ENCODE measurements around the gene GRB10.

The GRB10 gene

GRCh38 chr7:50717181-50717580, 65.5 kb downstream of the GRB10 start:
- no peak for DNase-seq

- DNase-seq: no peak
These were observed 67.8 kb downstream of the GRB10 start for GRCh38 chr7:50714857-50715256.

- no peak for DNase-seq
These were observed 69.4 kb downstream of the GRB10 start for GRCh38 chr7:50713123-50713965.

- no peak for DNase-seq
These were observed 70.2 kb downstream of the GRB10 start for GRCh38 chr7:50712252-50713122.

- no peak for DNase-seq
These were observed 71.2 kb downstream of the GRB10 start for GRCh38 chr7:50711271-50712175.

- no peak for DNase-seq
These were observed 72.1 kb downstream of the GRB10 start for GRCh38 chr7:50710441-50711154.

- no peak for DNase-seq
These were observed 73.5 kb downstream of the GRB10 start for GRCh38 chr7:50709151-50709550.

GRCh38 chr7:50707236-50708006, 75.3 kb downstream of the GRB10 start:
- DNase-seq: no peak

GRCh38 chr7:50706469-50706937, 76.2 kb downstream of the GRB10 start:
- DNase-seq: no peak

- no peak for DNase-seq
These were observed 77.9 kb downstream of the GRB10 start for GRCh38 chr7:50704844-50705243.

GRCh38 chr7:50703654-50704053, 79.0 kb downstream of the GRB10 start:
- DNase-seq: no peak

GRCh38 chr7:50699143-50699542, 83.6 kb downstream of the GRB10 start:
- no peak for DNase-seq

GRCh38 chr7:50697748-50698147, 84.9 kb downstream of the GRB10 start:
- no peak for DNase-seq

GRCh38 chr7:50696810-50697582, 85.7 kb downstream of the GRB10 start:
- no peak for DNase-seq

- DNase-seq: no peak
These were observed 87.7 kb downstream of the GRB10 start for GRCh38 chr7:50695026-50695425.

GRCh38 chr7:50693455-50694130, 89.1 kb downstream of the GRB10 start:
- no peak for DNase-seq

- no peak for DNase-seq
These were observed 92.1 kb downstream of the GRB10 start for GRCh38 chr7:50690541-50691011.

- DNase-seq: no peak
These were observed 94.5 kb downstream of the GRB10 start for GRCh38 chr7:50688226-50688590.

- no peak for DNase-seq
These were observed 95.0 kb downstream of the GRB10 start for GRCh38 chr7:50687575-50688225.
